ENCODE results near the gene HTATSF1.

Gene HTATSF1

DNA sequence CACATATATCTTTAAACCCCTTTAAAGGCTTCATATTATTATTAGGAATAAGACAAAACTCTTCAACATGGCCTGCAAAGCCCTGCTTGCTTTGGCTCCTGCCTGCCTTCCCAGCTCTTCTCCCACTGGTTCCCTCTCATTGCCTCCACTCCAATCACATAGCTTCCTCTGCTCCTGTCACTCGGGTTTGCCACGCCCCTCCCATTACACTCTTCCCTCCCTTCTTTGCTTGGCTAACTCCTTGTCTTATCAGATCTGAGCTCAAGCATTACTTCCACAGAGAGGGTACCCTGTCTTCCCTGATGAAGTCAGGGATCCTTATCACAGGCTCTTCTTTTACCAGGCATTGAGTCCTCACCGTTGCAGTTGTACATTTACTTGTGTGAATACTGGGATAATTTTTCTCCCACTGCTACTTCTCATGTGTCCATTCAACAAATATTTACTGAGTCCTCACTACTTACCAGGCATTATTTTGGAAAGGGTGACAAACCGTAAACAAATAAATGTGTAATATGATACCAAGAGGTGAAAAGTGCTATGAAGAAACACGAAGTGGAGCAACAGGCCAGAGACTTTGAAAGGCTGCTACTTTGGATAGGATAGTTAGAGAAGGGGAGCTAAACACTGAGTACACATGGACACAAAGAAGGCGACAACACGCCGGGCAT is 31.4 kb downstream of the HTATSF1 start:
- H3K4me3 ChIP-seq (ENCODE audit: low read length), result no peak overlapping the region
- TF ChIP-seq, protein P1, sequence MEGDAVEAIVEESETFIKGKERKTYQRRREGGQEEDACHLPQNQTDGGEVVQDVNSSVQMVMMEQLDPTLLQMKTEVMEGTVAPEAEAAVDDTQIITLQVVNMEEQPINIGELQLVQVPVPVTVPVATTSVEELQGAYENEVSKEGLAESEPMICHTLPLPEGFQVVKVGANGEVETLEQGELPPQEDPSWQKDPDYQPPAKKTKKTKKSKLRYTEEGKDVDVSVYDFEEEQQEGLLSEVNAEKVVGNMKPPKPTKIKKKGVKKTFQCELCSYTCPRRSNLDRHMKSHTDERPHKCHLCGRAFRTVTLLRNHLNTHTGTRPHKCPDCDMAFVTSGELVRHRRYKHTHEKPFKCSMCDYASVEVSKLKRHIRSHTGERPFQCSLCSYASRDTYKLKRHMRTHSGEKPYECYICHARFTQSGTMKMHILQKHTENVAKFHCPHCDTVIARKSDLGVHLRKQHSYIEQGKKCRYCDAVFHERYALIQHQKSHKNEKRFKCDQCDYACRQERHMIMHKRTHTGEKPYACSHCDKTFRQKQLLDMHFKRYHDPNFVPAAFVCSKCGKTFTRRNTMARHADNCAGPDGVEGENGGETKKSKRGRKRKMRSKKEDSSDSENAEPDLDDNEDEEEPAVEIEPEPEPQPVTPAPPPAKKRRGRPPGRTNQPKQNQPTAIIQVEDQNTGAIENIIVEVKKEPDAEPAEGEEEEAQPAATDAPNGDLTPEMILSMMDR (IDR thresholded peaks at IDR 0.05; ENCODE audit: insufficient read depth, low read depth, low read length, missing control alignments), result no peak
- DNase-seq (ENCODE audit: low read depth), result peak; percentile 30

DNA sequence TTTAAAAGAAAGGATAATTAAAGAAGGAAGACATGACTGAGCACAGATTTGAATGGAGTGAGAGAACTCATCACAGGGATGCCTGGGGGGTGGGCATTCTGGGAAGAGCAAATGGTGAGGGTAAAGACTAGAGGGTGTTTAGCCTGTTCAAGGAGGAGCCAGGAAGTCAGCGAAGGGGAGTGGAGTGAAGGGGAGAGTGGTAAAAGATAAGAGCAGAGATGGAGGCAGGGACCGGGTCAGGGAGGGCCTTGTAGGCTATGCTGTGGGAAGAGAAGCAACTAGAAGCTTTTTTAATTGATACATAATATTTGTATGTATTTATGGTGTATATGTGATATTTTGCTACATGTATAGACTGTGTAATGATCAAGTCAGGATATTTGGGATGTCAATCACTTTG is 32.4 kb downstream of the HTATSF1 start:
- DNase-seq (ENCODE audit: low read depth), result no peak
- no peak overlapping the region for H3K4me3 ChIP-seq (ENCODE audit: low read length)
- TF ChIP-seq, protein P1 (IDR thresholded peaks at IDR 0.05; ENCODE audit: insufficient read depth, low read depth, low read length, missing control alignments), result no peak

- TF ChIP-seq, protein P1 (IDR thresholded peaks at IDR 0.05; ENCODE audit: insufficient read depth, low read depth, low read length, missing control alignments), result no peak
- DNase-seq (ENCODE audit: low read depth), result peak; percentile 61
- H3K4me3 ChIP-seq (ENCODE audit: low read length), result no peak within 1 kb of the TSS
These were observed 34.6 kb downstream of the HTATSF1 start, which contains the start of gene VGLL1 for GRCh38 chrX:136531951-136532350. TSS of gene VGLL1 (plus strand) at chrX:136532215. CDS start at chrX:136536021, 3,806 bp downstream.

- DNase-seq (ENCODE audit: low read depth), result no peak
- TF ChIP-seq, protein P1 (IDR thresholded peaks at IDR 0.05; ENCODE audit: insufficient read depth, low read depth, low read length, missing control alignments), result no peak
- H3K4me3 ChIP-seq (ENCODE audit: low read length), result no peak overlapping the region
These were observed 36.7 kb downstream of the HTATSF1 start for GRCh38 chrX:136534131-136534530.

DNA sequence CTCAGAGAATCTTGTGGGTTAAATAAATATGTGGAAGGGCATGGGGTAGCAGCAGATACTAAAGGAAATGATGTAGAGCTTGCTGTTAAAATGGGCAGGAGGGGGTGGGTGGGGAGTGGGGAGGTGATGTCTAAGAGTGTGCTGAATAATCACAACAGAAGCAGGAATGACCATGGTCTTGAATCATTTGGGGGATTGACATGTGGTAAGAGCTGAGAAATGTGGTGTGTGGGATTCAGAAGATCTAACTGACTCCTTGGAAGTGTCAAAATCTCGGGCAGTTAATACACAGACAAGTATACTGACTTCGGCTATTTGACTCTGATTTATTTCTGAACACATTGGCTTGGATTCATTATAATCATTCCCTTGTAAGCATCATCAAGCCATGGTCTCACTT is 41.4 kb downstream of the HTATSF1 start:
- H3K4me3 ChIP-seq (ENCODE audit: low read length), result no peak overlapping the region
- TF ChIP-seq, protein P1 (IDR thresholded peaks at IDR 0.05; ENCODE audit: insufficient read depth, low read depth, low read length, missing control alignments), result no peak
- DNase-seq (ENCODE audit: low read depth), result no peak

GRCh38 chrX:136540226-136540625 is 42.8 kb downstream of the HTATSF1 start:
- no peak for DNase-seq (ENCODE audit: low read depth)
- H3K4me3 ChIP-seq (ENCODE audit: low read length), result no peak overlapping the region
- TF ChIP-seq, protein P1 (IDR thresholded peaks at IDR 0.05; ENCODE audit: insufficient read depth, low read depth, low read length, missing control alignments), result no peak

- TF ChIP-seq, protein P1 (IDR thresholded peaks at IDR 0.05; ENCODE audit: insufficient read depth, low read depth, low read length, missing control alignments), result no peak
- H3K4me3 ChIP-seq (ENCODE audit: low read length), result no peak overlapping the region
- no peak for DNase-seq (ENCODE audit: low read depth)
These were observed 43.9 kb downstream of the HTATSF1 start for GRCh38 chrX:136541294-136541693.

Measured in epithelial cell of esophagus (primary cell).